Suprapubic skin (tissue), 4 donors: ENCODE data around the gene GNL3L. TPM values are rescaled to one million over a fixed set of nuclear protein-coding genes. Genes with fewer than 3 reads are reported as not detected.
"Not testable (repeated sequence)": the region's sequence is repeated elsewhere in the genome, so short reads cannot be mapped to it uniquely, and the experiment has no call there.

Source experiments
- DNase-seq, 2 donors: peaks; one replicate each; pipeline ENCODE4 v3.0.0-alpha.2; 2019; ENCODE audit warnings: low spot score in 2 of 2
- H3K27ac ChIP-seq: fragments of 200-600 bp; sonication (generic); one replicate; pipeline ENCODE4 v1.5.1; 2019
- H3K27me3 ChIP-seq: fragments of 200-600 bp; sonication (generic); one replicate; pipeline ENCODE4 v1.5.1; 2019
- H3K36me3 ChIP-seq: fragments of 200-600 bp; sonication (generic); one replicate; pipeline ENCODE4 v1.5.1; 2019
- H3K4me1 ChIP-seq: fragments of 200-600 bp; sonication (generic); one replicate; pipeline ENCODE4 v1.5.1; 2019
- H3K4me3 ChIP-seq: fragments of 200-600 bp; sonication (generic); one replicate; pipeline ENCODE4 v1.5.1; 2019; ENCODE audit warnings: mild to moderate bottlenecking
- H3K9me3 ChIP-seq: fragments of 200-600 bp; sonication (generic); one replicate; pipeline ENCODE4 v1.5.1; 2019
- EP300 ChIP-seq: sonication (generic); formaldehyde crosslinking; IDR thresholded peaks from one replicate; pipeline ENCODE4 v1.6.1; 2017; ENCODE audit warnings: antibody characterized with exemption
- POLR2A ChIP-seq, 2 donors: fragments of 450-650 bp; IDR thresholded peaks; one replicate each; pipeline ENCODE4 v1.6.1; 2017; ENCODE audit warnings: antibody characterized with exemption in 2 of 2, mild to moderate bottlenecking in 2 of 2, moderate library complexity in 2 of 2
- POLR2AphosphoS5 ChIP-seq, 3 donors: sonication (generic); formaldehyde crosslinking; IDR thresholded peaks; one replicate each; pipeline ENCODE4 v1.6.1; 2017; ENCODE audit warnings: antibody characterized with exemption in 3 of 3
- WGBS: methylation state at CpG from one replicate; pipeline ENCODE4 v1.1.5; 2018; 5-methylcytosine and 5-hydroxymethylcytosine counted together
- total RNA-seq, 4 donors: library from RNA; depleted of rRNA; stranded (reverse); fragments of >200 nt; gene quantifications; one replicate each; pipeline ENCODE4 v1.1.0, GENCODE V29; 2016
- TF ChIP-seq, protein P1 (sequence below), 2 donors: fragments of 200-600 bp in 1 of 2; fragments of 450-650 bp in 1 of 2; sonication (generic) in 1 of 2; IDR thresholded peaks; one replicate each; pipeline ENCODE4 v1.5.1; 2016 to 2019; ENCODE audit warnings: antibody characterized with exemption in 2 of 2, mild to moderate bottlenecking in 1 of 2, moderate library complexity in 1 of 2

GNL3L gene
- total RNA-seq, 4 donors from 2014 or later = 28.0 to 39.2 (median 32.4) TPM

DNA sequence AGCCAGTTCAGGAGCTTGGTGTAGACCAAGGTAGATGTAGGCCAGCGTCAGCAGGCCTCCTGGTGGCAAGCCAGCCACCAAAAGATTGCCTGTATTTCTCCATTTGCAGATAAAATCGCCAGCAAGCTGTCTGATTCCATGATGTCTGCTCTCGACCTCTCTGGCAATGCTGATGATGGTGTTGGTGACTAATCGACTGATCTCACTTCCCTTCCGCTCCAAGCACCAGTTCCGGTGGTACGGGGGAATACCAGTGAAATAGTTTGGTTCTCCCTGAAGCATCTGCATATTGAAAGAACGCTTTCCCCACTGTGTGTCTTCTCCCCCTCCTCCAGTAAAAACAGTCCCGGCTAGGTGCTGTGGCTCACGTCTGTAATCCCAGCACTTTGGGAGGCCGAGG is 30.4 kb downstream of the GNL3L start:
- Histone ChIP-seq H3K27ac (no peak overlapping the region), H3K27me3 (no peaks in the 10 kb centered on the region), H3K36me3 (peaks cover 67% of the 10 kb centered on the region), H3K4me1 (no peaks in the 10 kb centered on the region), H3K4me3 (no peak overlapping the region), H3K9me3 (no peaks in the 10 kb centered on the region)
- DNase-seq = no peak
- 79% methylated on average over 11 of the region's 11 CpGs for WGBS
- no peak for TF ChIP-seq POLR2A (IDR thresholded peaks at IDR 0.05)
- TF ChIP-seq EP300 = no peak
- TF ChIP-seq, protein P1, sequence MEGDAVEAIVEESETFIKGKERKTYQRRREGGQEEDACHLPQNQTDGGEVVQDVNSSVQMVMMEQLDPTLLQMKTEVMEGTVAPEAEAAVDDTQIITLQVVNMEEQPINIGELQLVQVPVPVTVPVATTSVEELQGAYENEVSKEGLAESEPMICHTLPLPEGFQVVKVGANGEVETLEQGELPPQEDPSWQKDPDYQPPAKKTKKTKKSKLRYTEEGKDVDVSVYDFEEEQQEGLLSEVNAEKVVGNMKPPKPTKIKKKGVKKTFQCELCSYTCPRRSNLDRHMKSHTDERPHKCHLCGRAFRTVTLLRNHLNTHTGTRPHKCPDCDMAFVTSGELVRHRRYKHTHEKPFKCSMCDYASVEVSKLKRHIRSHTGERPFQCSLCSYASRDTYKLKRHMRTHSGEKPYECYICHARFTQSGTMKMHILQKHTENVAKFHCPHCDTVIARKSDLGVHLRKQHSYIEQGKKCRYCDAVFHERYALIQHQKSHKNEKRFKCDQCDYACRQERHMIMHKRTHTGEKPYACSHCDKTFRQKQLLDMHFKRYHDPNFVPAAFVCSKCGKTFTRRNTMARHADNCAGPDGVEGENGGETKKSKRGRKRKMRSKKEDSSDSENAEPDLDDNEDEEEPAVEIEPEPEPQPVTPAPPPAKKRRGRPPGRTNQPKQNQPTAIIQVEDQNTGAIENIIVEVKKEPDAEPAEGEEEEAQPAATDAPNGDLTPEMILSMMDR (IDR thresholded peaks at IDR 0.05) = no peak
- no peak for TF ChIP-seq POLR2AphosphoS5 (IDR thresholded peaks at IDR 0.05)

DNA sequence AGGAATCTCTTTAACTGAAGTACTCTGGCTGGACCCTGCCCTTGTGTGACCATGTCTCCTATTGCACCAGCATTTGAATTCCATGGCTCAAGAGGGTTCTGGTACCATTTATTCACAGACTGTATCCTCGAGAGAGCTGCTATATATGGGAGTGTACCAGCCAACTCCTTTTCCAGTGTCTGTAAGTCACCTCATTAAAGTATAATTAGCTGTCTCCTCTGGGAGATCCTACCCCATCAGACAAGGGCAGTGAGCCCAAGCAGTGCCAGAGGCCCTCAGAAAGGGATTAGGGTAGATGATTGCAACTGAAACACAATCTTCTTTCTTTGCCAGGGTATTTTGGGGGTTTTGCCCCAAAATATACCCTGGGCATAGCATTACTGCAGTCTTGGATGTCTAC is 31.6 kb downstream of the GNL3L start:
- TF ChIP-seq POLR2AphosphoS5 (IDR thresholded peaks at IDR 0.05) (no peak), EP300 (no peak), POLR2A (IDR thresholded peaks at IDR 0.05) (no peak)
- TF ChIP-seq, protein P1 (IDR thresholded peaks at IDR 0.05) = no peak
- Histone ChIP-seq H3K27ac (no peak overlapping the region), H3K4me3 (no peak overlapping the region), H3K27me3 (no peaks in the 10 kb centered on the region), H3K9me3 (no peaks in the 10 kb centered on the region), H3K4me1 (no peaks in the 10 kb centered on the region), H3K36me3 (peaks cover 56% of the 10 kb centered on the region)
- DNase-seq = no peak
- WGBS = 75% methylated on average over 1 of the region's 1 CpG

DNA sequence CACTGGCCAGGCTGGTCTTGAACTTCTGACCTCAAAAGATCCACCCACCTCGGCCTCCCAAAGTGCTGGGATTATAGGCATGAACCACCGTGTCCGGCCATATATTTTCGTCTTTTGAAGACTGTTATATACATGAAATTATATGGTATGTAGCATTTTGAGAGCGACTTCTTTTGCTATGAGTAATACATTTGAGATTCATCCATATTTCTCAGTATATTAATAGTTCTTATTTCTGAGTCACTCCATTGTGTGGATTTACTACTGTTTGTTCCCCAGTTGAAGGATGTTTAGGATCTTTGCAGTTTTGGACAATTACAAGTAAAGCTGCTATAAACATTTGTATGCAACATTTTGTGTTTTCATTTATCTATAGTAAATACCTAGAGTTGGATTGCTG is 34.9 kb downstream of the GNL3L start:
- DNase-seq = no peak
- Histone ChIP-seq H3K9me3 (no peaks in the 10 kb centered on the region), H3K27me3 (no peaks in the 10 kb centered on the region), H3K27ac (no peak overlapping the region), H3K4me3 (no peak overlapping the region), H3K4me1 (no peaks in the 10 kb centered on the region), H3K36me3 (peaks cover 26% of the 10 kb centered on the region)
- WGBS = 71% methylated on average over 5 of the region's 5 CpGs
- TF ChIP-seq, protein P1 (IDR thresholded peaks at IDR 0.05) = no peak
- TF ChIP-seq EP300 (no peak), POLR2AphosphoS5 (IDR thresholded peaks at IDR 0.05) (no peak), POLR2A (IDR thresholded peaks at IDR 0.05) (no peak)

DNA sequence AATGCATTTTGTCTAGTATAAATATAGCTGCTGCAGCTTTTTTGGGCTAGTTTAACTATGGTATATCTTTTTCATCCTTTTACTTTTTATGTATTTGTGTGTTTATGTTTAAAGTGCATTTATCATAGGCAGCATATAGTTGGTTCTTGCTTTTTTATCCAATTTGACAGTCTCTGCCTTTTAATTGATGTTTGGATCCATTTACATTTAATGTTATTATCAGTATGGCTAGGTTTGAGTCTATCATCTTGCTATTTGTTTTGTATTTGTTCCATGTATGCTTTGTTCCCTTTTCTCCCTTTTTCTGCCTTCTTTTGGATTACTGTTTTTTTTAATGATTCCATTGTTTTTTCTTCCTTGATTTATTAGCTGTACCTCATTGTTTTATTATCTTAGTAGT is 40.3 kb downstream of the GNL3L start:
- Histone ChIP-seq H3K27me3 (no peaks in the 10 kb centered on the region), H3K27ac (no peak overlapping the region), H3K4me3 (no peak overlapping the region), H3K9me3 (no peaks in the 10 kb centered on the region), H3K4me1 (no peaks in the 10 kb centered on the region), H3K36me3 (no peaks in the 10 kb centered on the region)
- DNase-seq = no peak
- no peak for TF ChIP-seq POLR2A (IDR thresholded peaks at IDR 0.05)
- no peak for TF ChIP-seq POLR2AphosphoS5 (IDR thresholded peaks at IDR 0.05)
- TF ChIP-seq, protein P1 (IDR thresholded peaks at IDR 0.05) = no peak
- TF ChIP-seq EP300 = no peak

DNA sequence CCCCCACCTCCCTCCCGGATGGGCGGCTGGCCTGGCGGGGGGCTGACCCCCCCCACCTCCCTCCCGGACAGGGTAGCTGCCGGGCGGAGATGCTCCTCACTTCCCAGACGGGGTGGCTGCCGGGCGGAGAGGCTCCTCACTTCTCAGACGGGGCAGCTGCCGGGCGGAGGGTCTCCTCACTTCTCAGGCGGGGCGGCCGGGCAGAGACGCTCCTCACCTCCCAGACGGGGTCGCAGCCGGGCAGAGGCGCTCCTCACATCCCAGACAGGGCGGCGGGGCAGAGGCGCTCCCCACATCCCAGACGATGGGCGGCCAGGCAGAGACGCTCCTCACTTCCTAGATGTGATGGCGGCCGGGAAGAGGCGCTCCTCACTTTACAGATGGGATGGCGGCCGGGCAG is 42.6 kb downstream of the GNL3L start:
- not testable (repeated sequence) for H3K4me1 ChIP-seq, H3K27me3 ChIP-seq, H3K9me3 ChIP-seq, H3K4me3 ChIP-seq, H3K36me3 ChIP-seq, H3K27ac ChIP-seq, DNase-seq
- WGBS = 100% methylated on average over 3 of the region's 31 CpGs

DNA sequence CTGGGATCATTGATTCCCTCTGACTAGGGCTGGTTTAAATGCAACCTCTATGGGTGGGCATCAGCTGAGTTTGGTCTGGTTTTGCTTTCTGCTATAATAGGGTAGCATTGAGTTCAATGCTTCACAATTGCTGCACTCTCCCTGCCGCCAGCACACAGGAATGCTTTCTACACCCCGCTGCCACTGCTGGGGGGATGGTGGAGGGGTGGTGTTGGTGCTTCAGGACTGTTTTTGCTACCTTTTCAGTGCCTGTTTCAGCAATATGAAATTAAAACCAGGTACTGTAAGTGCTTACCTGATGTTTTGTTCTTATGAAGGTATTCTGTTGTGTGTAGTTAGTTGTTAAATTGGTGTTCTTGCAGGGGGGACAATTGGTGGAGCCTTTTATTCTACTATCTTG is 67.7 kb downstream of the GNL3L start:
- Histone ChIP-seq H3K4me1 (no peaks in the 10 kb centered on the region), H3K4me3 (no peak overlapping the region), H3K27ac (no peak overlapping the region), H3K9me3 (no peaks in the 10 kb centered on the region), H3K36me3 (no peaks in the 10 kb centered on the region), H3K27me3 (no peaks in the 10 kb centered on the region)
- WGBS = 70% methylated on average over 2 of the region's 2 CpGs
- TF ChIP-seq EP300 = no peak
- DNase-seq = no peak
